MCF 10A (cell line): ENCODE results near the gene SYNPO. TPM values are rescaled to one million over a fixed set of nuclear protein-coding genes. Genes with fewer than 3 reads are reported as not detected.

Experiments used
- BruUV-seq: library from RNA; stranded (reverse); fragments of 400-500 nt; replicated peaks from 2 replicates; lab custom pipeline; 2021; lab: Mats Ljungman, UMichigan
- CTCF ChIA-PET: fragments of 300-600 bp; sonication (Branson Sonifier 250); formaldehyde crosslinking; extraction: SDS; loops from one replicate; lab custom pipeline; 2021; ENCODE audit warnings: antibody characterized with exemption, inconsistent platforms; lab: Yijun Ruan, JAX
- POLR2A ChIA-PET: fragments of 300-600, 350-650 bp; sonication (Branson Sonifier 250); formaldehyde crosslinking; extraction: SDS; loops from one replicate; lab custom pipeline; 2020; ENCODE audit warnings: antibody characterized with exemption, inconsistent platforms; lab: Yijun Ruan, JAX
- DNase-seq: peaks from one replicate; pipeline ENCODE4 v3.0.0-alpha.2; 2018; ENCODE audit not compliant: unreplicated experiment
- H3K27ac Mint-ChIP-seq: one replicate; pipeline ENCODE4 v1.8.0; 2022; ENCODE audit warnings: mild to moderate bottlenecking, low read depth, mixed read lengths; ENCODE audit not compliant: unreplicated experiment
- H3K27me3 Mint-ChIP-seq: one replicate; pipeline ENCODE4 v1.8.0; 2022; ENCODE audit warnings: mixed read lengths; ENCODE audit not compliant: insufficient read depth, unreplicated experiment
- H3K36me3 Mint-ChIP-seq: one replicate; pipeline ENCODE4 v1.8.0; 2022; ENCODE audit warnings: mild to moderate bottlenecking, moderate library complexity, mixed read lengths; ENCODE audit not compliant: insufficient read depth, unreplicated experiment
- H3K4me1 Mint-ChIP-seq: one replicate; pipeline ENCODE4 v1.8.0; 2022; ENCODE audit warnings: mixed read lengths; ENCODE audit not compliant: insufficient read depth, unreplicated experiment
- H3K4me3 Mint-ChIP-seq: one replicate; pipeline ENCODE4 v1.8.0; 2022; ENCODE audit warnings: mild to moderate bottlenecking, moderate library complexity, mixed read lengths; ENCODE audit not compliant: unreplicated experiment
- H3K9me3 Mint-ChIP-seq: one replicate; pipeline ENCODE4 v1.8.0; 2022; ENCODE audit warnings: mixed read lengths; ENCODE audit not compliant: unreplicated experiment
- intact Hi-C: fragments of 100-400 bp; cut with micrococcal nuclease; formaldehyde crosslinking; loops from 2 replicates; pipeline ENCODE4 v1.14.1; 2022
- total RNA-seq: library from RNA; stranded (reverse); gene quantifications from 2 replicates; pipeline ENCODE4 v1.2.3, GENCODE V29; 2022
- TF ChIP-seq, protein P1 (sequence below): fragments of 200-600 bp; IDR thresholded peaks from one replicate; pipeline ENCODE4 v1.8.0; 2022; ENCODE audit warnings: antibody characterized with exemption, mild to moderate bottlenecking; ENCODE audit not compliant: unreplicated experiment

The SYNPO gene
- total RNA-seq, 1 experiment from 2014 or later, result 6.3 TPM

DNA sequence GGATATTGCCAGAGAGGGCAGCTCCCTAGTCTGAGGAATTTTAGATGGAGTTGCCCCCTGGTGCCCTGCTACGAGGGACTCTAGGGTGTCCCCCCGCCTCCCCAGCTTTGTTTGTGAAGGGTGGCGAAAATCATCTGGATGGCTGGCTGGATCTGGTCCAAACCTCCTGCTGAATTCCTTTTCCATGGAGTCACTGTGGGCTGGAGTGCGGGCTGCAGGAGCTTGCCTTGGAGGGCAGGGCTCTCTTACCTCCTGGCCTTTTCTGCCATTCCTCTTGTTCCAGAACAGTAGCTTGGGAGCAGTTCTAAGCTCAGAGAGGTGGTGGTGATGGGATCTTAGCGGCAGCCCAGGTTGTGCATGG lies 2.1 kb downstream of the SYNPO start:
- H3K27ac Mint-ChIP-seq, result peak overlapping the region; percentile 57
- no peaks in the 10 kb centered on the region for H3K27me3 Mint-ChIP-seq
- DNase-seq, result peak; percentile 97
- H3K9me3 Mint-ChIP-seq, result no peaks in the 10 kb centered on the region
- peak overlapping the region; percentile 68 for H3K4me3 Mint-ChIP-seq
- POLR2A ChIA-PET, result interaction anchor here (0.8 to 4.8 kb wide), 17 partner anchors 9 to 343 kb away, joined by 3 to 32 read pairs (median 4); partner anchors contain the start of genes DCTN4, RBM22 and RPS14
- H3K36me3 Mint-ChIP-seq, result peaks cover 5% of the 10 kb centered on the region
- TF ChIP-seq, protein P1, sequence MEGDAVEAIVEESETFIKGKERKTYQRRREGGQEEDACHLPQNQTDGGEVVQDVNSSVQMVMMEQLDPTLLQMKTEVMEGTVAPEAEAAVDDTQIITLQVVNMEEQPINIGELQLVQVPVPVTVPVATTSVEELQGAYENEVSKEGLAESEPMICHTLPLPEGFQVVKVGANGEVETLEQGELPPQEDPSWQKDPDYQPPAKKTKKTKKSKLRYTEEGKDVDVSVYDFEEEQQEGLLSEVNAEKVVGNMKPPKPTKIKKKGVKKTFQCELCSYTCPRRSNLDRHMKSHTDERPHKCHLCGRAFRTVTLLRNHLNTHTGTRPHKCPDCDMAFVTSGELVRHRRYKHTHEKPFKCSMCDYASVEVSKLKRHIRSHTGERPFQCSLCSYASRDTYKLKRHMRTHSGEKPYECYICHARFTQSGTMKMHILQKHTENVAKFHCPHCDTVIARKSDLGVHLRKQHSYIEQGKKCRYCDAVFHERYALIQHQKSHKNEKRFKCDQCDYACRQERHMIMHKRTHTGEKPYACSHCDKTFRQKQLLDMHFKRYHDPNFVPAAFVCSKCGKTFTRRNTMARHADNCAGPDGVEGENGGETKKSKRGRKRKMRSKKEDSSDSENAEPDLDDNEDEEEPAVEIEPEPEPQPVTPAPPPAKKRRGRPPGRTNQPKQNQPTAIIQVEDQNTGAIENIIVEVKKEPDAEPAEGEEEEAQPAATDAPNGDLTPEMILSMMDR, result no peak
- CTCF ChIA-PET, result interaction anchor here (1.0 to 8.7 kb wide), 10 partner anchors 11 to 152 kb away, joined by 3 to 85 read pairs (median 4); partner anchors contain the start of gene RBM22
- peaks cover 83% of the 10 kb centered on the region for H3K4me1 Mint-ChIP-seq
- no TSS peak for BruUV-seq
- intact Hi-C loops, result no loop called here

DNA sequence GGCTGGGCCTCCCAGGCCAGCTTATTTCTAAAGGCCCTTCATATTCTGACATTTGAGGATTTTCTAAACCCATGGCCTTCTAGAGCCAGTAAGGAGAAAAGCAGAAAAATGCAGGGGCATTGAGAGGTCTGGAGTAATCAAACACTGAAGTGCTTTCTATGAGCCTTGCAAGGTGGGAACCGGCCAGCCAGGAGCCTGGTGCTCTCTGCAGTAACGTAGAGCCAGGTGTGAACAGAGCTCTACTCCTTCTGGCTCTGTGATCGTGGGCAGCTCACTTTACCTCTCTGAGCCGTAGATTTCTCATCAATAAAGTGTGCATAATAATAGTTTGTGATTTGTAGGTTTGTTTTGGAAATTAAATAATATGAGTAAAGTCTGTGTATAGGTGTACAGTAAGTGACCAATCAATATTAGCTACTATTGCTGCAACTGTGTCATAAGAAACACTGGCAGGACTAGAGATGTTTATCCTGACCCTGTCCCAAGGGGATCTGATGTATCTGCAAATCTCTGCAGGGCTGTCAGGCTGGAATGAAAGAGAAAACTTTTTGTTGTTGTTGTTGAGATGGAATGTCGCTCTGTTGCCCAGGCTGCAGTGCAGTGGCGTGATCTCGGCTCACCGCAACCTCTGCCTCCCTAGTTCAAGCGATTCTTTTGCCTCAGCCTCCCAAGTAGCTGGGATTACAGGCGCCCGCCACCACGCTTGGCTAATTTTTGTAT lies 2.7 kb downstream of the SYNPO start:
- TF ChIP-seq, protein P1, result no peak
- Mint-ChIP-seq H3K36me3 (peaks cover 9% of the 10 kb centered on the region), H3K27ac (peak overlapping the region; percentile 57), H3K27me3 (no peaks in the 10 kb centered on the region), H3K4me1 (peaks cover 77% of the 10 kb centered on the region), H3K9me3 (no peaks in the 10 kb centered on the region), H3K4me3 (peak overlapping the region; percentile 68)
- intact Hi-C loops, result no loop called here
- ChIA-PET POLR2A (interaction anchor here (0.8 to 4.8 kb wide), 18 partner anchors 9 to 343 kb away, joined by 3 to 32 read pairs (median 4); partner anchors contain the start of genes DCTN4, RBM22 and RPS14), CTCF (interaction anchor here (0.6 to 8.7 kb wide), 11 partner anchors 10 to 152 kb away, joined by 3 to 85 read pairs (median 4); partner anchors contain the start of gene RBM22)
- no peak for DNase-seq
- BruUV-seq, result no TSS peak

DNA sequence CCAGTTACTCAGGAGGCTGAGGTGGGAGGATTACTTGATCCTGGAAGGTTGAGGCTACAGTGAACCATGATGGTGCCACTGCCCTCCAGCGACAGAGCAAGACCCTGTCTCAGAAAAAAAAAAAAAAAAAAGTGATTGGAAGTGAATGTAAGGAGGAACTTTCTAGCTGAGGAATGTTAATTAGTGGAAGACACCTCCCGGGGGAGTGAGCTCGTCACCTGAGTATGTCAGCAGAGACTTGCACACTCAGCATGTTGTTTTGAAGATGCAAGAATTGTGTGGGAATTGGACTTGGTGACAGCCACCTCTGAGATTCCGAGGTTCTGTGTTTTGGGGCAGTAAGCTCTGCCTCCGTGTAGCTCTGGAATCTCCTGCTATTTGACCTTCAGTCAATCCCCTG lies 3.6 kb downstream of the SYNPO start:
- BruUV-seq, result no TSS peak
- ChIA-PET CTCF (interaction anchor here (0.6 to 8.7 kb wide), 9 partner anchors 9 to 1002 kb away, joined by 3 to 85 read pairs (median 5); partner anchors contain the start of gene SMIM3), POLR2A (interaction anchor here (0.9 to 3.4 kb wide), 8 partner anchors 10 to 143 kb away, joined by 3 to 21 read pairs (median 4); partner anchors contain the start of genes DCTN4, RBM22 and SMIM3)
- Mint-ChIP-seq H3K4me3 (no peak overlapping the region), H3K27ac (peak overlapping the region; percentile 20), H3K36me3 (peaks cover 18% of the 10 kb centered on the region), H3K4me1 (peaks cover 73% of the 10 kb centered on the region), H3K27me3 (no peaks in the 10 kb centered on the region), H3K9me3 (no peaks in the 10 kb centered on the region)
- no peak for DNase-seq
- TF ChIP-seq, protein P1, result no peak
- intact Hi-C loops, result no loop called here

GRCh38 chr5:150644514-150644913 lies 4.1 kb downstream of the SYNPO start:
- intact Hi-C loops, result no loop called here
- BruUV-seq, result no TSS peak
- Mint-ChIP-seq H3K9me3 (no peaks in the 10 kb centered on the region), H3K36me3 (peaks cover 22% of the 10 kb centered on the region), H3K4me3 (no peak overlapping the region), H3K4me1 (peaks cover 68% of the 10 kb centered on the region), H3K27ac (peak overlapping the region; percentile 20), H3K27me3 (no peaks in the 10 kb centered on the region)
- CTCF ChIA-PET, result interaction anchor here (0.5 to 8.7 kb wide), 9 partner anchors 9 to 900 kb away, joined by 3 to 85 read pairs (median 6); partner anchors contain the start of genes IRGM and SMIM3
- POLR2A ChIA-PET, result interaction anchor here (0.9 to 3.4 kb wide), 10 partner anchors 9 to 194 kb away, joined by 3 to 21 read pairs (median 4); partner anchors contain the start of genes DCTN4, MYOZ3, RBM22 and SMIM3
- DNase-seq, result no peak
- TF ChIP-seq, protein P1, result no peak
